Measurements from ENCODE around the gene POLA1.

The POLA1 gene

GRCh38 chrX:24877854-24878650 is 184.3 kb downstream of the POLA1 start:
- no peak for DNase-seq

GRCh38 chrX:24879679-24880078 is 186.0 kb downstream of the POLA1 start:
- no peak for DNase-seq

GRCh38 chrX:24886916-24887315 is 193.2 kb downstream of the POLA1 start:
- DNase-seq: no peak

- DNase-seq: no peak
Observed at GRCh38 chrX:24890677-24891076, 197.0 kb downstream of the POLA1 start.

- DNase-seq: no peak
Observed at GRCh38 chrX:24899391-24899790, 205.7 kb downstream of the POLA1 start.

- DNase-seq: no peak
Observed at GRCh38 chrX:24900234-24900633, 206.5 kb downstream of the POLA1 start.

- DNase-seq: no peak
Observed at GRCh38 chrX:24902806-24903205, 209.1 kb downstream of the POLA1 start.

GRCh38 chrX:24918715-24919114 is 225.0 kb downstream of the POLA1 start:
- no peak for DNase-seq

- DNase-seq: no peak
Observed at GRCh38 chrX:24920769-24921168, 227.1 kb downstream of the POLA1 start.

- no peak for DNase-seq
Observed at GRCh38 chrX:24925430-24925829, 231.7 kb downstream of the POLA1 start.

GRCh38 chrX:24927372-24927771 is 233.7 kb downstream of the POLA1 start:
- no peak for DNase-seq

- DNase-seq: peak; percentile 79
Observed at GRCh38 chrX:24928114-24928513, 234.4 kb downstream of the POLA1 start.

- no peak for DNase-seq
Observed at GRCh38 chrX:24934279-24934678, 240.6 kb downstream of the POLA1 start.

- no peak for DNase-seq
Observed at GRCh38 chrX:24945009-24945408, 251.3 kb downstream of the POLA1 start.

GRCh38 chrX:24946369-24946768 is 252.7 kb downstream of the POLA1 start:
- DNase-seq: no peak

GRCh38 chrX:24954732-24955131 is 261.0 kb downstream of the POLA1 start:
- DNase-seq: no peak

- DNase-seq: no peak
Observed at GRCh38 chrX:24955372-24955930, 261.7 kb downstream of the POLA1 start.

GRCh38 chrX:24956828-24957227 is 263.1 kb downstream of the POLA1 start:
- DNase-seq: no peak

GRCh38 chrX:24961809-24962208 is 268.1 kb downstream of the POLA1 start:
- no peak for DNase-seq

- no peak for DNase-seq
Observed at GRCh38 chrX:24963823-24964222, 270.1 kb downstream of the POLA1 start.

GRCh38 chrX:24965372-24965771 is 271.7 kb downstream of the POLA1 start:
- no peak for DNase-seq

- DNase-seq: no peak
Observed at GRCh38 chrX:24969812-24970211, 276.1 kb downstream of the POLA1 start.

GRCh38 chrX:24979081-24979480 is 285.4 kb downstream of the POLA1 start:
- DNase-seq: no peak

- no peak for DNase-seq
Observed at GRCh38 chrX:24981030-24981429, 287.3 kb downstream of the POLA1 start.

Data from NCI-H774 (cell line).